GM23338 (cell line): ENCODE data around the gene LCLAT1. TPM values are rescaled to one million over a fixed set of nuclear protein-coding genes. Genes with fewer than 3 reads are reported as not detected.

Experiments used
- ATAC-seq: fragments of 200-7000 bp; cut with Tn5 transposase; 3 replicates; pipeline ENCODE4 v1.9.1; 2020
- DNase-seq: peaks from one replicate; pipeline ENCODE4 v3.0.0-alpha.2; 2015; ENCODE audit warnings: low spot score
- H2AFZ ChIP-seq: fragments of 200-600 bp; sonication (generic); 2 replicates; pipeline ENCODE4 v1.8.0; 2016; ENCODE audit warnings: antibody characterized with exemption, mild to moderate bottlenecking, moderate library complexity
- H3F3A ChIP-seq: fragments of 200-600 bp; sonication (generic); replicated peaks from 2 replicates; pipeline ENCODE4 v1.8.0; 2017; ENCODE audit warnings: antibody characterized with exemption, mixed run types, low read depth
- H3K27ac ChIP-seq: fragments of 200-600 bp; sonication (generic); 2 replicates; pipeline ENCODE4 v1.6.1; 2016; ENCODE audit warnings: low read depth
- H3K27me3 ChIP-seq: fragments of 200-600 bp; sonication (generic); 2 replicates; pipeline ENCODE4 v1.8.0; 2016; ENCODE audit warnings: mild to moderate bottlenecking, mixed run types, moderate library complexity; ENCODE audit not compliant: insufficient read depth
- H3K36me3 ChIP-seq: fragments of 200-600 bp; sonication (generic); 2 replicates; pipeline ENCODE4 v1.8.0; 2016; ENCODE audit warnings: mild to moderate bottlenecking; ENCODE audit not compliant: insufficient read depth
- H3K4me1 ChIP-seq: fragments of 200-600 bp; sonication (generic); 2 replicates; pipeline ENCODE4 v1.8.0; 2016; ENCODE audit warnings: mild to moderate bottlenecking, moderate library complexity; ENCODE audit not compliant: insufficient read depth
- H3K4me2 ChIP-seq: fragments of 200-600 bp; sonication (generic); 2 replicates; pipeline ENCODE4 v1.7.1; 2017; ENCODE audit warnings: mixed run types
- H3K4me3 ChIP-seq: fragments of 200-600 bp; sonication (generic); 2 replicates; pipeline ENCODE4 v1.6.1; 2016; ENCODE audit warnings: mixed run types
- H3K79me2 ChIP-seq: fragments of 200-600 bp; sonication (generic); replicated peaks from 2 replicates; pipeline ENCODE4 v1.8.0; 2017; ENCODE audit warnings: mild to moderate bottlenecking; ENCODE audit not compliant: insufficient read depth
- H3K9me2 ChIP-seq: fragments of 200-600 bp; sonication (generic); 2 replicates; pipeline ENCODE4 v1.8.0; 2017; ENCODE audit not compliant: insufficient read depth
- H4K20me1 ChIP-seq: fragments of 200-600 bp; sonication (generic); replicated peaks from 2 replicates; pipeline ENCODE4 v1.8.0; 2017; ENCODE audit warnings: mild to moderate bottlenecking; ENCODE audit not compliant: insufficient read depth
- H3K27ac Mint-ChIP-seq: 2 replicates; pipeline ENCODE4 v1.8.0; 2020; ENCODE audit warnings: inconsistent platforms, mild to moderate bottlenecking, moderate library complexity, mixed read lengths
- H3K27me3 Mint-ChIP-seq: 3 replicates; pipeline ENCODE4 v1.8.0; 2022; ENCODE audit warnings: low read depth, mild to moderate bottlenecking, moderate library complexity, mixed read lengths, inconsistent platforms; ENCODE audit not compliant: insufficient read depth, poor library complexity
- H3K36me3 Mint-ChIP-seq: 3 replicates; pipeline ENCODE4 v1.8.0; 2021; ENCODE audit warnings: low read depth, mild to moderate bottlenecking, inconsistent platforms, moderate library complexity, mixed read lengths
- H3K4me1 Mint-ChIP-seq: 3 replicates; pipeline ENCODE4 v1.8.0; 2020; ENCODE audit warnings: mild to moderate bottlenecking, inconsistent platforms, mixed read lengths
- H3K4me3 Mint-ChIP-seq: 3 replicates; pipeline ENCODE4 v1.8.0; 2021; ENCODE audit warnings: moderate library complexity, mild to moderate bottlenecking, inconsistent platforms, mixed read lengths
- H3K9me3 Mint-ChIP-seq: 3 replicates; pipeline ENCODE4 v1.8.0; 2020; ENCODE audit warnings: moderate library complexity, mild to moderate bottlenecking, inconsistent platforms, mixed read lengths
- CREB1 ChIP-seq: fragments of 250-450 bp; sonication (Bioruptor Pico); IDR thresholded peaks from 2 replicates; pipeline ENCODE4 v1.5.0; 2020; ENCODE audit warnings: low read depth, mild to moderate bottlenecking, moderate library complexity
- CTCF ChIP-seq, 2 experiments: fragments of 200-600 bp in 1 of 2; sonication (generic) in 1 of 2; conservative IDR thresholded peaks; 2 replicates each; pipeline versions ENCODE4 v1.5.1 to v1.6.1; 2016 to 2017; ENCODE audit warnings: antibody characterized with exemption in 2 of 2, low read depth in 2 of 2, mild to moderate bottlenecking in 2 of 2, moderate library complexity in 1 of 2
- ETS1 ChIP-seq: IDR thresholded peaks from 2 replicates; pipeline ENCODE4 v1.6.1; 2016; ENCODE audit warnings: antibody characterized with exemption
- EZH2 ChIP-seq: fragments of 200-600 bp; sonication (generic); IDR thresholded peaks from one replicate; pipeline ENCODE4 v1.8.0; 2017; ENCODE audit warnings: antibody characterized with exemption, mild to moderate bottlenecking, low read depth; ENCODE audit not compliant: unreplicated experiment
- EZH2phosphoT487 ChIP-seq: fragments of 200-600 bp; sonication (generic); IDR thresholded peaks from one replicate; pipeline ENCODE4 v1.8.1; 2018; ENCODE audit warnings: antibody characterized with exemption; ENCODE audit not compliant: unreplicated experiment
- JUNB ChIP-seq: IDR thresholded peaks from one replicate; pipeline ENCODE4 v1.6.1; 2016; ENCODE audit warnings: antibody characterized with exemption; ENCODE audit not compliant: unreplicated experiment
- NANOG ChIP-seq: IDR thresholded peaks from 2 replicates; pipeline ENCODE4 v1.6.1; 2016; ENCODE audit warnings: antibody characterized with exemption, borderline replicate concordance
- POLR2AphosphoS5 ChIP-seq: IDR thresholded peaks from 2 replicates; pipeline ENCODE4 v1.6.1; 2016; ENCODE audit warnings: antibody characterized with exemption, low read depth
- REST ChIP-seq: IDR thresholded peaks from one replicate; pipeline ENCODE4 v1.6.1; 2018; ENCODE audit warnings: antibody characterized with exemption; ENCODE audit not compliant: unreplicated experiment
- STAT1 ChIP-seq: IDR thresholded peaks from one replicate; pipeline ENCODE4 v1.6.1; 2016; ENCODE audit warnings: antibody characterized with exemption; ENCODE audit not compliant: unreplicated experiment
- ZNF114 ChIP-seq: fragments of 250-450 bp; sonication (Bioruptor Pico); IDR thresholded peaks from 2 replicates; pipeline ENCODE4 v1.5.0; 2020; ENCODE audit warnings: mild to moderate bottlenecking, moderate library complexity
- ZNF331 ChIP-seq: fragments of 250-450 bp; sonication (Bioruptor Pico); IDR thresholded peaks from 2 replicates; pipeline ENCODE4 v1.5.0; 2020; ENCODE audit warnings: low read depth, mild to moderate bottlenecking, moderate library complexity
- polyA plus RNA-seq: library from polyadenylated mRNA; unstranded; fragments of >200 nt; fragmentation: Nextera tagmentation; extraction: Ambion mirVana; gene quantifications from 2 replicates; pipeline ENCODE4 v1.2.1, GENCODE V29; 2016
- total RNA-seq: library from RNA; depleted of rRNA; stranded (reverse); fragments of >200 nt; shearing (Covaris generic); gene quantifications from 2 replicates; pipeline ENCODE4 v1.2.3, GENCODE V29; 2014

The LCLAT1 gene
- total and polyA plus RNA-seq, 2 experiments from 2014 or later = 11.5 to 30.1 TPM

DNA sequence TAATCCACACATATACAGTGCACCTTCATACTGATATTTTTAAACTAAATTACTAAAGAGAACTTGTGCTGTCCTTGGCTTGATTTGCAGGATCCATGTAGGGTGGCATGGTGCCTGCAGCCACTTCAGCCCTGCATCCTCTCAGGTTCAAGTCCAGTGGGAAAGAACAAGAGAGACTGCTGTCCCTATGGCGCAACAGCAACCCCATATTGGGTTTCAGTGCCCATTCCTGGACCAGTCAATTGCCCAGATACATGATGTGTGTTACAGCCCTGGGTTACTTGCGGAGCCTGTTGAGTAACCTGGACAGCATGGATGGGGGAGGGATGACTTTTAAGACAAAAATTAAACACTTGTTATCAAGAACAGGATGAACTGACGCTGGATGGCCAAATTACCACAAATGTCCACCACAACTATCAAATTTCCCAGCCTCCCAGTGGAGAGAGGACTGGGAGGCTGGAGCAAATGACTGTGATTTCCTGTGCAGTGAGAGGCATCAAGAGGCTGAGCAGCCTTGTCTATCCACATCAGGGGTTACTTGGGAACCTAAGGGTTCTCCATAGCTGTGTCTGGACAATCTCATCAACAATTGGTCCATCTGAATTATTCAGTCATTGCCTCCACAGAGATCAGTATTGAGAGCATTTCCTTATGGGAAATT is 198.2 kb downstream of the LCLAT1 start:
- TF ChIP-seq EZH2 (no peak), NANOG (no peak)
- H3K79me2 ChIP-seq = no peaks in the 10 kb centered on the region
- H3K27ac Mint-ChIP-seq = no peak overlapping the region
- no peaks in the 10 kb centered on the region for H3K9me2 ChIP-seq
- H3F3A ChIP-seq = no peaks in the 10 kb centered on the region
- H3K27me3 Mint-ChIP-seq = peaks cover 7% of the 10 kb centered on the region
- DNase-seq = no peak
- no peak overlapping the region for H2AFZ ChIP-seq
- H3K4me1 Mint-ChIP-seq = peaks cover 11% of the 10 kb centered on the region
- no peaks in the 10 kb centered on the region for H3K9me3 Mint-ChIP-seq
- no peaks in the 10 kb centered on the region; the same call in 2 of the 3 replicates for H3K36me3 Mint-ChIP-seq
- no peak overlapping the region for H3K4me2 ChIP-seq
- no peak for ATAC-seq
- no peaks in the 10 kb centered on the region for H3K27me3 ChIP-seq
- no peaks in the 10 kb centered on the region for H3K36me3 ChIP-seq
- no peaks in the 10 kb centered on the region for H4K20me1 ChIP-seq
- no peak overlapping the region for H3K4me3 Mint-ChIP-seq
- no peak overlapping the region for H3K4me3 ChIP-seq
- no peak overlapping the region for H3K27ac ChIP-seq
- H3K4me1 ChIP-seq = peaks cover 11% of the 10 kb centered on the region; the same call in 1 of the 2 replicates

- no peaks in the 10 kb centered on the region for H3K27me3 ChIP-seq
- H3K36me3 ChIP-seq = no peaks in the 10 kb centered on the region
- no peaks in the 10 kb centered on the region; the same call in 2 of the 3 replicates for H3K36me3 Mint-ChIP-seq
- no peak overlapping the region for H3K4me3 ChIP-seq
- DNase-seq = no peak
- H3K27me3 Mint-ChIP-seq = peaks cover 7% of the 10 kb centered on the region
- H3K27ac ChIP-seq = no peak overlapping the region
- no peaks in the 10 kb centered on the region for H3K9me3 Mint-ChIP-seq
- no peak overlapping the region for H3K4me2 ChIP-seq
- peaks cover 11% of the 10 kb centered on the region; the same call in 1 of the 2 replicates for H3K4me1 ChIP-seq
- H3F3A ChIP-seq = no peaks in the 10 kb centered on the region
- H3K79me2 ChIP-seq = no peaks in the 10 kb centered on the region
- no peak overlapping the region for H2AFZ ChIP-seq
- peaks cover 11% of the 10 kb centered on the region for H3K4me1 Mint-ChIP-seq
- no peak overlapping the region for H3K27ac Mint-ChIP-seq
- ATAC-seq = no peak
- no peaks in the 10 kb centered on the region for H4K20me1 ChIP-seq
- no peaks in the 10 kb centered on the region for H3K9me2 ChIP-seq
- H3K4me3 Mint-ChIP-seq = no peak overlapping the region
- TF ChIP-seq EZH2 (no peak), POLR2AphosphoS5 (no peak), ETS1 (no peak), EZH2phosphoT487 (no peak), ZNF331 (no peak), ZNF114 (CRISPR knock-in tag) (no peak), CREB1 (CRISPR knock-in tag) (no peak), JUNB (no peak), NANOG (no peak), REST (no peak), STAT1 (no peak), CTCF (conservative IDR thresholded peaks at IDR 0.05; ENCODE audit: low read depth in 2 of 2) (no peak)
Measured at GRCh38 chr2:30645745-30646119, 198.7 kb downstream of the LCLAT1 start.
